ENCODE results near the gene KMT2B.

KMT2B gene

GRCh38 chr19:35774274-35775045 is 56.7 kb downstream of the KMT2B start (continued):
- peak; percentile 98 for TF ChIP-seq PRDM10 (tag by site-specific recombination; IDR thresholded peaks at IDR 0.05)
- TF ChIP-seq HOXA7 (CRISPR knock-in tag; IDR thresholded peaks at IDR 0.05; ENCODE audit: borderline replicate concordance): no peak
- TF ChIP-seq PRDM6 (tag by site-specific recombination; IDR thresholded peaks at IDR 0.05): no peak
- TF ChIP-seq ZNF830 (tag by site-specific recombination; IDR thresholded peaks at IDR 0.05; ENCODE audit: low read depth): no peak
- TF ChIP-seq ZXDB (tag by site-specific recombination; IDR thresholded peaks at IDR 0.05): peak; percentile 40; the same call in 1 of the 2 replicates
- TF ChIP-seq, protein P1, sequence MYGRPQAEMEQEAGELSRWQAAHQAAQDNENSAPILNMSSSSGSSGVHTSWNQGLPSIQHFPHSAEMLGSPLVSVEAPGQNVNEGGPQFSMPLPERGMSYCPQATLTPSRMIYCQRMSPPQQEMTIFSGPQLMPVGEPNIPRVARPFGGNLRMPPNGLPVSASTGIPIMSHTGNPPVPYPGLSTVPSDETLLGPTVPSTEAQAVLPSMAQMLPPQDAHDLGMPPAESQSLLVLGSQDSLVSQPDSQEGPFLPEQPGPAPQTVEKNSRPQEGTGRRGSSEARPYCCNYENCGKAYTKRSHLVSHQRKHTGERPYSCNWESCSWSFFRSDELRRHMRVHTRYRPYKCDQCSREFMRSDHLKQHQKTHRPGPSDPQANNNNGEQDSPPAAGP (tag by site-specific recombination; IDR thresholded peaks at IDR 0.05): 0 out of 2 replicates have a peak, but pooled peaks have one; percentile 1
- TF ChIP-seq, protein P2, sequence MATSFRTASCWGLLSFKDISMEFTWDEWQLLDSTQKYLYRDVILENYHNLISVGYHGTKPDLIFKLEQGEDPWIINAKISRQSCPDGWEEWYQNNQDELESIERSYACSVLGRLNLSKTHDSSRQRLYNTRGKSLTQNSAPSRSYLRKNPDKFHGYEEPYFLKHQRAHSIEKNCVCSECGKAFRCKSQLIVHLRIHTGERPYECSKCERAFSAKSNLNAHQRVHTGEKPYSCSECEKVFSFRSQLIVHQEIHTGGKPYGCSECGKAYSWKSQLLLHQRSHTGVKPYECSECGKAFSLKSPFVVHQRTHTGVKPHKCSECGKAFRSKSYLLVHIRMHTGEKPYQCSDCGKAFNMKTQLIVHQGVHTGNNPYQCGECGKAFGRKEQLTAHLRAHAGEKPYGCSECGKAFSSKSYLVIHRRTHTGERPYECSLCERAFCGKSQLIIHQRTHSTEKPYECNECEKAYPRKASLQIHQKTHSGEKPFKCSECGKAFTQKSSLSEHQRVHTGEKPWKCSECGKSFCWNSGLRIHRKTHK (tag by site-specific recombination; IDR thresholded peaks at IDR 0.05): no peak

- peaks cover 24% of the 10 kb centered on the region for H3K4me1 ChIP-seq (ENCODE audit: control insufficient read depth, insufficient read depth, low read length)
- peak overlapping the region; percentile 21 for H3K4me3 ChIP-seq (ENCODE audit: low read depth, low read length)
- ChIA-PET CTCF (interaction anchor here (0.7 to 0.9 kb wide), 3 partner anchors 10 to 294 kb away, joined by 3 read pairs; partner anchors contain the start of genes PSENEN and U2AF1L4), POLR2A (interaction anchor here (2.6 to 3.8 kb wide), 4 partner anchors 13 to 34 kb away, joined by 7 to 39 read pairs (median 22); partner anchors contain the start of genes IGFLR1, LIN37, PSENEN and U2AF1L4)
- H3K9me3 ChIP-seq (ENCODE audit: control insufficient read depth, insufficient read depth, low read depth, low read length): no peaks in the 10 kb centered on the region
- peaks cover 17 to 26% of the 10 kb centered on the region in 2 experiments for H3K36me3 ChIP-seq (ENCODE audit: control insufficient read depth in 2 of 2, insufficient read depth in 1 of 2, low read length in 2 of 2)
- no peak overlapping the region for H3K27ac ChIP-seq (ENCODE audit: extremely low read depth, low read depth, low read length)
- TF ChIP-seq, protein P3, sequence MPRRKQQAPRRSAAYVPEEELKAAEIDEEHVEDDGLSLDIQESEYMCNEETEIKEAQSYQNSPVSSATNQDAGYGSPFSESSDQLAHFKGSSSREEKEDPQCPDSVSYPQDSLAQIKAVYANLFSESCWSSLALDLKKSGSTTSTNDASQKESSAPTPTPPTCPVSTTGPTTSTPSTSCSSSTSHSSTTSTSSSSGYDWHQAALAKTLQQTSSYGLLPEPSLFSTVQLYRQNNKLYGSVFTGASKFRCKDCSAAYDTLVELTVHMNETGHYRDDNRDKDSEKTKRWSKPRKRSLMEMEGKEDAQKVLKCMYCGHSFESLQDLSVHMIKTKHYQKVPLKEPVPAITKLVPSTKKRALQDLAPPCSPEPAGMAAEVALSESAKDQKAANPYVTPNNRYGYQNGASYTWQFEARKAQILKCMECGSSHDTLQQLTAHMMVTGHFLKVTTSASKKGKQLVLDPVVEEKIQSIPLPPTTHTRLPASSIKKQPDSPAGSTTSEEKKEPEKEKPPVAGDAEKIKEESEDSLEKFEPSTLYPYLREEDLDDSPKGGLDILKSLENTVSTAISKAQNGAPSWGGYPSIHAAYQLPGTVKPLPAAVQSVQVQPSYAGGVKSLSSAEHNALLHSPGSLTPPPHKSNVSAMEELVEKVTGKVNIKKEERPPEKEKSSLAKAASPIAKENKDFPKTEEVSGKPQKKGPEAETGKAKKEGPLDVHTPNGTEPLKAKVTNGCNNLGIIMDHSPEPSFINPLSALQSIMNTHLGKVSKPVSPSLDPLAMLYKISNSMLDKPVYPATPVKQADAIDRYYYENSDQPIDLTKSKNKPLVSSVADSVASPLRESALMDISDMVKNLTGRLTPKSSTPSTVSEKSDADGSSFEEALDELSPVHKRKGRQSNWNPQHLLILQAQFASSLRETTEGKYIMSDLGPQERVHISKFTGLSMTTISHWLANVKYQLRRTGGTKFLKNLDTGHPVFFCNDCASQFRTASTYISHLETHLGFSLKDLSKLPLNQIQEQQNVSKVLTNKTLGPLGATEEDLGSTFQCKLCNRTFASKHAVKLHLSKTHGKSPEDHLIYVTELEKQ (tag by site-specific recombination; IDR thresholded peaks at IDR 0.05; ENCODE audit: borderline replicate concordance): no peak
- TF ChIP-seq ZNF335 (tag by site-specific recombination; conservative IDR thresholded peaks at IDR 0.05) (peak; percentile 61), ZNF768 (tag by site-specific recombination; IDR thresholded peaks at IDR 0.05) (no peak), REST (tag by site-specific recombination; IDR thresholded peaks at IDR 0.05) (no peak; the same call in 1 of the 2 replicates), GLIS1 (tag by site-specific recombination; IDR thresholded peaks at IDR 0.05) (peak; percentile 51; the same call in 1 of the 2 replicates), ZBTB44 (tag by site-specific recombination; IDR thresholded peaks at IDR 0.05) (no peak), ZNF600 (tag by site-specific recombination; IDR thresholded peaks at IDR 0.05) (peak; percentile 87), BCL11A (tag by site-specific recombination; IDR thresholded peaks at IDR 0.05; ENCODE audit: low read depth) (no peak), ZFP41 (tag by site-specific recombination; IDR thresholded peaks at IDR 0.05; ENCODE audit: borderline replicate concordance) (no peak), ZNF510 (tag by site-specific recombination; IDR thresholded peaks at IDR 0.05; ENCODE audit: insufficient replicate concordance) (no peak)
These were observed 57.2 kb downstream of the KMT2B start for GRCh38 chr19:35775046-35775297.
